ENCODE data around the gene TAC4. TPM values are rescaled to one million over a fixed set of nuclear protein-coding genes. Genes with fewer than 3 reads are reported as not detected.

The TAC4 gene
- total RNA-seq, 1 donor = not detected

- DNase-seq (ENCODE audit: low read depth) = no peak
- no peak overlapping the region for H3K4me3 ChIP-seq (ENCODE audit: low read depth, low read length)
- no peak for TF ChIP-seq CTCF (IDR thresholded peaks at IDR 0.05; ENCODE audit: insufficient read depth, low read length)
Observed at GRCh38 chr17:49882434-49882833, 34.6 kb upstream of the TAC4 start.

- DNase-seq (ENCODE audit: low read depth) = no peak
- no peak for TF ChIP-seq CTCF (IDR thresholded peaks at IDR 0.05; ENCODE audit: insufficient read depth, low read length)
- no peak overlapping the region for H3K4me3 ChIP-seq (ENCODE audit: low read depth, low read length)
Observed at GRCh38 chr17:49881054-49881402, 33.2 kb upstream of the TAC4 start.

GRCh38 chr17:49880291-49881053 lies 32.6 kb upstream of the TAC4 start:
- DNase-seq (ENCODE audit: low read depth) = peak; percentile 58
- TF ChIP-seq CTCF (IDR thresholded peaks at IDR 0.05; ENCODE audit: insufficient read depth, low read length) = peak; percentile 99
- H3K4me3 ChIP-seq (ENCODE audit: low read depth, low read length) = no peak overlapping the region

- no peak overlapping the region for H3K4me3 ChIP-seq (ENCODE audit: low read depth, low read length)
- DNase-seq (ENCODE audit: low read depth) = no peak
- no peak for TF ChIP-seq CTCF (IDR thresholded peaks at IDR 0.05; ENCODE audit: insufficient read depth, low read length)
Observed at GRCh38 chr17:49878931-49879904, 31.3 kb upstream of the TAC4 start.

GRCh38 chr17:49875685-49876084 lies 27.8 kb upstream of the TAC4 start:
- no peak overlapping the region for H3K4me3 ChIP-seq (ENCODE audit: low read depth, low read length)
- TF ChIP-seq CTCF (IDR thresholded peaks at IDR 0.05; ENCODE audit: insufficient read depth, low read length) = no peak
- no peak for DNase-seq (ENCODE audit: low read depth)

- H3K4me3 ChIP-seq (ENCODE audit: low read depth, low read length) = no peak overlapping the region
- no peak for DNase-seq (ENCODE audit: low read depth)
- no peak for TF ChIP-seq CTCF (IDR thresholded peaks at IDR 0.05; ENCODE audit: insufficient read depth, low read length)
Observed at GRCh38 chr17:49874911-49875310, 27.0 kb upstream of the TAC4 start.
